ENCODE measurements around the gene LY6G6D. TPM values are rescaled to one million over a fixed set of nuclear protein-coding genes. Genes with fewer than 3 reads are reported as not detected.

LY6G6D gene
- total RNA-seq, 1 donor from 2014 or later, result not detected

DNA sequence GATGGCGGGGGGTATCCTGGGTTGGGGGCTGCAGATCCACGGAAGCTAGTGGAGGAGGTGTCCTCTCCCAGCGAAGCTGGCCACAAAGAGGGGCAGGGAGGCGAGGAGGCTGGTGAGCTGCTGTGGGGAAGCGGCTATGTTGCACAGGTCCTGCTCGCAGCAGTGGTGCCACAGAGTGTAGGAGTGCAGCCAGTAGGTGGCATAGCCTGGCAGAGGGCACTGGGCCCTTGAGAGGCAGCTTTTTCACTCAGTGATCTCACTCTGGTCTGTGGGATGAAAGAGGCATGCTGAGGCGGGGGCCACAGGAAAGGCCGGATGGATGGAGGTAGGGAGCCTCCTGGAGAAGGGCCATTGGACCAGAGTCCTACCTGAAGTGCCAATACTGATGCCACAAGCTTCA is 2.9 kb upstream of the LY6G6D start:
- peaks cover 7% of the 10 kb centered on the region for H3K27me3 ChIP-seq (ENCODE audit: control insufficient read depth, insufficient read depth, low read length)
- H3K4me3 ChIP-seq (ENCODE audit: low read depth, low read length), result no peak overlapping the region
- TF ChIP-seq, protein P1, sequence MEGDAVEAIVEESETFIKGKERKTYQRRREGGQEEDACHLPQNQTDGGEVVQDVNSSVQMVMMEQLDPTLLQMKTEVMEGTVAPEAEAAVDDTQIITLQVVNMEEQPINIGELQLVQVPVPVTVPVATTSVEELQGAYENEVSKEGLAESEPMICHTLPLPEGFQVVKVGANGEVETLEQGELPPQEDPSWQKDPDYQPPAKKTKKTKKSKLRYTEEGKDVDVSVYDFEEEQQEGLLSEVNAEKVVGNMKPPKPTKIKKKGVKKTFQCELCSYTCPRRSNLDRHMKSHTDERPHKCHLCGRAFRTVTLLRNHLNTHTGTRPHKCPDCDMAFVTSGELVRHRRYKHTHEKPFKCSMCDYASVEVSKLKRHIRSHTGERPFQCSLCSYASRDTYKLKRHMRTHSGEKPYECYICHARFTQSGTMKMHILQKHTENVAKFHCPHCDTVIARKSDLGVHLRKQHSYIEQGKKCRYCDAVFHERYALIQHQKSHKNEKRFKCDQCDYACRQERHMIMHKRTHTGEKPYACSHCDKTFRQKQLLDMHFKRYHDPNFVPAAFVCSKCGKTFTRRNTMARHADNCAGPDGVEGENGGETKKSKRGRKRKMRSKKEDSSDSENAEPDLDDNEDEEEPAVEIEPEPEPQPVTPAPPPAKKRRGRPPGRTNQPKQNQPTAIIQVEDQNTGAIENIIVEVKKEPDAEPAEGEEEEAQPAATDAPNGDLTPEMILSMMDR (IDR thresholded peaks at IDR 0.05; ENCODE audit: insufficient read depth, low read length, poor library complexity, severe bottlenecking), result peak; percentile 37
- DNase-seq (ENCODE audit: low read depth), result no peak
- H3K36me3 ChIP-seq (ENCODE audit: control insufficient read depth, insufficient read depth, low read length), result no peaks in the 10 kb centered on the region

DNA sequence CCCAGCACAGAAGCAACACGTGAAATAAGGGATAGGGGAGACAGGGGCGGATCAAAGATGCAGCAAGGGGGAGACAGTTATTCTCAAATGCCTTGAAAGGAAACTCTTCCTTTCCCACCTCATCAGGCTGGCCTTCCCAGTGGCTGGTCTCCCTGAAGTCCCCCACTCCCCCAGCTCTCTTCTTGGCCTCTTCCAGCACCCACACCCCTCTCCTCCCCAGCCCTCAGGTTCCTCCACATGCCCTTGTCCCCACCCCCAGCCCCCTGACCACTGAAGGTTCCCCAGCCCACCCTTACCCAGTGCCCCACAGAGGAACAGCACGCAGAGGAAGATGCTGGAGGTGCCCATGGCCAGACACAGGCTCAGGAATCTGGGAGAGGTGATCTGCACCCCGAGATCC is 1.7 kb upstream of the LY6G6D start:
- DNase-seq (ENCODE audit: low read depth), result no peak

DNA sequence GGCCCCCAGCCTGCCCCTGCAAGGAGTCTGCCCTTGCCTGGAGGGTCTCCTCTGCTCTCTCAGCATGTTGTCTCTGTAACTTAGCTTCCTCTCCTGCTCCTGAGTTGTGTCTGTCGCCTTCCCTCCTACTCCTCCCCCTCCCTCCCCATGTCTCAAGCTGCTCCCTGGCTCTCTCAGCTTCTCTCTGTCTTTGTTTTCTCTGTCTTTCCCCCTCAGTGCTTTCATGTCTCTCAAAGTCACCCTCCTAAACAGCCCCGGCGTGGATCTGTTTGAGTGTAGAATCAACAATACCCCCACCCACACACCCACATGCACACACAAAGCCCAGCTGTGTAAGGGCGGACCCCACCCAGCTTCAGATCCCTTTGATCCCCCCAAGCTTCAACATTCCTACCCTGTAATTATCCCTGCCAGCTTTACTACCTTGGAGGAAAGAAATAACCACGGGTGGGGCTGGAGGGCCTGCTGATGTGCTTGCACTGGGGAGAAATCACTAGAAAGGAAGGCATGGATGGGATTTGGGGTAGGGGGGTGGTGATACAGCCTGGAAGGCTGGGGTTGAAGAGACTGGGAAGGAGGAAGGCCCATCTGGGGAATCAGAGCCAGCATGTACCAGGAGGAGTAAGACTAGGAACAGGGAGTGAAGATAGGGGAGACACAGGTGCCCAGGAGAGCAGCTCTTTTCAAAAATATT is 1.0 kb upstream of the LY6G6D start:
- DNase-seq (ENCODE audit: low read depth), result no peak
- Histone ChIP-seq H3K4me3 (ENCODE audit: low read depth, low read length) (no peak overlapping the region), H3K27me3 (ENCODE audit: control insufficient read depth, insufficient read depth, low read length) (peaks cover 7% of the 10 kb centered on the region), H3K36me3 (ENCODE audit: control insufficient read depth, insufficient read depth, low read length) (no peaks in the 10 kb centered on the region)
- TF ChIP-seq, protein P1 (IDR thresholded peaks at IDR 0.05; ENCODE audit: insufficient read depth, low read length, poor library complexity, severe bottlenecking), result no peak

More for the DNA sequence above, 1.7 kb upstream of the LY6G6D start:
- TF ChIP-seq, protein P1 (IDR thresholded peaks at IDR 0.05; ENCODE audit: insufficient read depth, low read length, poor library complexity, severe bottlenecking), result no peak
- Histone ChIP-seq H3K36me3 (ENCODE audit: control insufficient read depth, insufficient read depth, low read length) (no peaks in the 10 kb centered on the region), H3K27me3 (ENCODE audit: control insufficient read depth, insufficient read depth, low read length) (peaks cover 7% of the 10 kb centered on the region), H3K4me3 (ENCODE audit: low read depth, low read length) (no peak overlapping the region)

DNA sequence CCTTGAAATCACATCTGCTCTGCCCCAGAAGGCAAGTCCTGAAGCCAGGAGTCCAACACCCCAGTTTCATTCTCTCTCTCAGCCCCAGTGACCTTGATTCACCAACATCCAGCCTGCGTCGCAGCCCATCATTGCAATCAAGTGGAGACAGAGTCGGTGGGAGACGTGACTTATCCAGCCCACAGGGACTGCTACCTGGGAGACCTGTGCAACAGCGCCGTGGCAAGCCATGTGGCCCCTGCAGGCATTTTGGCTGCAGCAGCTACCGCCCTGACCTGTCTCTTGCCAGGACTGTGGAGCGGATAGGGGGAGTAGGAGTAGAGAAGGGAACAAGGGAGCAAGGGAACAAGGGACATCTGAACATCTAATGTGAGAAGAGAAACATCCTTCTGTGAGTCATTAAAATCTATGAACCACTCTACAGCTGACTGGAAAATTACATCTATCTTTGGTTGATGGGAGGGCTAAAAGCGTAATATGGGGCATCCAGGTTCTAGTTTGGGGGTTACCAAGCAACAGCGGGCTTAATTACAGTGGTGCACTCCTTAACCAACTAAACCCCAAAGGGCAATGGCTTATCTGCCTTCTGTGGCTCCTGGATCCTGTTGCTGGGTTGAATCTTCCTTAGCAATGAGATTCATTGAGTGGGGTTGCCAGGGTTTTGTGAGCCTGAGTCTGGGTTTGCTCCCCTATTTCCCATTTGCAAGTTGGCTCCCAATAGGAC is 2.5 kb downstream of the LY6G6D start:
- Histone ChIP-seq H3K27me3 (ENCODE audit: control insufficient read depth, insufficient read depth, low read length) (peaks cover 5% of the 10 kb centered on the region), H3K36me3 (ENCODE audit: control insufficient read depth, insufficient read depth, low read length) (no peaks in the 10 kb centered on the region), H3K4me3 (ENCODE audit: low read depth, low read length) (no peak overlapping the region)
- no peak for DNase-seq (ENCODE audit: low read depth)
- TF ChIP-seq, protein P1 (IDR thresholded peaks at IDR 0.05; ENCODE audit: insufficient read depth, low read length, poor library complexity, severe bottlenecking), result peak; percentile 16

DNA sequence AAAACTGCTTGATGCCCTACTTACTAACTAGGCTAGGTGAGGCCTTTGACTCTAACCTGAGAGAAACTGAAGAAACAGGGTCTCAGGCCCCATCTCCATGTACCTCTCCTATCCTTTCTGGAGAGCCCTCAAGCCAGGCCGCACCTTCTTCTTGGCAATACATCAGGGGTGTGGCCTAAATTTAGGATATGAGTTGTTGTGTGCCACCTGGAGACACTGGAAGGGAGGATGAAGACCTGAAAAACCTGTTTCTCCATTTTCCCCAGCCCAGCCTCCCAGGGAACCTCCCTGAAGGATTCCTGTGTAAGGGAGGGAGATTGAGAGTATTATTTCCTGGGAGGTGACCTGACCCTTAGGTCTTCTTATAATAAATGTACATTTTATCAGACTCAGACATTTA is 3.1 kb downstream of the LY6G6D start:
- Histone ChIP-seq H3K4me3 (ENCODE audit: low read depth, low read length) (no peak overlapping the region), H3K36me3 (ENCODE audit: control insufficient read depth, insufficient read depth, low read length) (no peaks in the 10 kb centered on the region), H3K27me3 (ENCODE audit: control insufficient read depth, insufficient read depth, low read length) (peaks cover 5% of the 10 kb centered on the region)
- TF ChIP-seq, protein P1 (IDR thresholded peaks at IDR 0.05; ENCODE audit: insufficient read depth, low read length, poor library complexity, severe bottlenecking), result no peak
- no peak for DNase-seq (ENCODE audit: low read depth)

All from kidney epithelial cell (primary cell).